IMR-90 (cell line): ENCODE measurements around the gene GATA5.

Experiments used
- CEBPB ChIP-seq: IDR thresholded peaks from 2 replicates; pipeline ENCODE4 v1.6.1; 2012; ENCODE audit warnings: low read depth, low read length, improper control_type of control experiment
- CHD1 ChIP-seq: IDR thresholded peaks from 2 replicates; pipeline ENCODE4 v1.6.1; 2012; ENCODE audit warnings: low read depth, low read length, improper control_type of control experiment
- MAZ ChIP-seq: IDR thresholded peaks from 2 replicates; pipeline ENCODE4 v1.6.1; 2012; ENCODE audit warnings: low read depth, mild to moderate bottlenecking, low read length, improper control_type of control experiment, moderate library complexity, borderline replicate concordance
- POLR2A ChIP-seq: IDR thresholded peaks from 2 replicates; pipeline ENCODE4 v1.6.1; 2012; ENCODE audit warnings: mild to moderate bottlenecking, low read depth, low read length
- RAD21 ChIP-seq: IDR thresholded peaks from 2 replicates; pipeline ENCODE4 v1.6.1; 2012; ENCODE audit warnings: low read length, improper control_type of control experiment
- RCOR1 ChIP-seq: IDR thresholded peaks from 2 replicates; pipeline ENCODE4 v1.6.1; 2012; ENCODE audit warnings: mild to moderate bottlenecking, low read length, improper control_type of control experiment; ENCODE audit not compliant: insufficient replicate concordance
- RFX5 ChIP-seq: IDR thresholded peaks from 2 replicates; pipeline ENCODE4 v1.8.0; 2012; ENCODE audit warnings: low read depth, mild to moderate bottlenecking, low read length, moderate library complexity
- SMC3 ChIP-seq: fragments of 150-350 bp; IDR thresholded peaks from 2 replicates; pipeline ENCODE4 v1.6.1; 2016; ENCODE audit warnings: low read depth, mild to moderate bottlenecking, antibody characterized with exemption, low read length, moderate library complexity
- TF ChIP-seq, protein P1 (sequence below): conservative IDR thresholded peaks from 2 replicates; pipeline ENCODE4 v1.5.1; 2012; ENCODE audit warnings: mild to moderate bottlenecking, low read depth, low read length, improper control_type of control experiment
- TF ChIP-seq, protein P2 (sequence below): fragments of 150-350 bp; IDR thresholded peaks from 2 replicates; pipeline ENCODE4 v1.6.1; 2017; ENCODE audit warnings: mild to moderate bottlenecking, antibody characterized with exemption, low read length, low read depth

- TF ChIP-seq, protein P1, sequence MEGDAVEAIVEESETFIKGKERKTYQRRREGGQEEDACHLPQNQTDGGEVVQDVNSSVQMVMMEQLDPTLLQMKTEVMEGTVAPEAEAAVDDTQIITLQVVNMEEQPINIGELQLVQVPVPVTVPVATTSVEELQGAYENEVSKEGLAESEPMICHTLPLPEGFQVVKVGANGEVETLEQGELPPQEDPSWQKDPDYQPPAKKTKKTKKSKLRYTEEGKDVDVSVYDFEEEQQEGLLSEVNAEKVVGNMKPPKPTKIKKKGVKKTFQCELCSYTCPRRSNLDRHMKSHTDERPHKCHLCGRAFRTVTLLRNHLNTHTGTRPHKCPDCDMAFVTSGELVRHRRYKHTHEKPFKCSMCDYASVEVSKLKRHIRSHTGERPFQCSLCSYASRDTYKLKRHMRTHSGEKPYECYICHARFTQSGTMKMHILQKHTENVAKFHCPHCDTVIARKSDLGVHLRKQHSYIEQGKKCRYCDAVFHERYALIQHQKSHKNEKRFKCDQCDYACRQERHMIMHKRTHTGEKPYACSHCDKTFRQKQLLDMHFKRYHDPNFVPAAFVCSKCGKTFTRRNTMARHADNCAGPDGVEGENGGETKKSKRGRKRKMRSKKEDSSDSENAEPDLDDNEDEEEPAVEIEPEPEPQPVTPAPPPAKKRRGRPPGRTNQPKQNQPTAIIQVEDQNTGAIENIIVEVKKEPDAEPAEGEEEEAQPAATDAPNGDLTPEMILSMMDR, result no peak
- no peak for TF ChIP-seq CHD1
- no peak for TF ChIP-seq SMC3
- TF ChIP-seq RFX5, result no peak
- no peak for TF ChIP-seq CEBPB
- TF ChIP-seq RCOR1, result no peak
- TF ChIP-seq, protein P2, sequence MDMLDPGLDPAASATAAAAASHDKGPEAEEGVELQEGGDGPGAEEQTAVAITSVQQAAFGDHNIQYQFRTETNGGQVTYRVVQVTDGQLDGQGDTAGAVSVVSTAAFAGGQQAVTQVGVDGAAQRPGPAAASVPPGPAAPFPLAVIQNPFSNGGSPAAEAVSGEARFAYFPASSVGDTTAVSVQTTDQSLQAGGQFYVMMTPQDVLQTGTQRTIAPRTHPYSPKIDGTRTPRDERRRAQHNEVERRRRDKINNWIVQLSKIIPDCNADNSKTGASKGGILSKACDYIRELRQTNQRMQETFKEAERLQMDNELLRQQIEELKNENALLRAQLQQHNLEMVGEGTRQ, result no peak
- TF ChIP-seq RAD21, result no peak
- no peak for TF ChIP-seq POLR2A
- no peak for TF ChIP-seq MAZ
Measured at GRCh38 chr20:62457831-62458230, 18.0 kb downstream of the GATA5 start.
